Astrocyte of the spinal cord (primary cell): Measurements from ENCODE around the gene CPZ.

ENCODE experiments used
- DNase-seq: peaks from one replicate; pipeline ENCODE4 v3.0.0; 2011; ENCODE audit warnings: low read depth, low spot score
- H3K4me3 ChIP-seq: 2 replicates; pipeline ENCODE4 v1.5.1; 2011; ENCODE audit warnings: low read depth, mild to moderate bottlenecking, low read length, moderate library complexity
- in situ Hi-C: cut with HindIII; loops from 2 replicates; pipeline ENCODE4 v1.10.0; 2017; ENCODE audit warnings: low sequenced_read_pairs
- TF ChIP-seq, protein P1 (sequence below): IDR thresholded peaks from 2 replicates; pipeline ENCODE4 v1.5.1; 2012; ENCODE audit warnings: low read depth, mild to moderate bottlenecking, low read length, inconsistent platforms

Gene CPZ

GRCh38 chr4:8580321-8581093, 12.1 kb upstream of the CPZ start, which contains the start of gene GPR78:
Gene GPR78 (plus strand): TSS chr4:8580392. CDS start chr4:8580983, 591 bp downstream.
- in situ Hi-C loops, result no loop called here

DNA sequence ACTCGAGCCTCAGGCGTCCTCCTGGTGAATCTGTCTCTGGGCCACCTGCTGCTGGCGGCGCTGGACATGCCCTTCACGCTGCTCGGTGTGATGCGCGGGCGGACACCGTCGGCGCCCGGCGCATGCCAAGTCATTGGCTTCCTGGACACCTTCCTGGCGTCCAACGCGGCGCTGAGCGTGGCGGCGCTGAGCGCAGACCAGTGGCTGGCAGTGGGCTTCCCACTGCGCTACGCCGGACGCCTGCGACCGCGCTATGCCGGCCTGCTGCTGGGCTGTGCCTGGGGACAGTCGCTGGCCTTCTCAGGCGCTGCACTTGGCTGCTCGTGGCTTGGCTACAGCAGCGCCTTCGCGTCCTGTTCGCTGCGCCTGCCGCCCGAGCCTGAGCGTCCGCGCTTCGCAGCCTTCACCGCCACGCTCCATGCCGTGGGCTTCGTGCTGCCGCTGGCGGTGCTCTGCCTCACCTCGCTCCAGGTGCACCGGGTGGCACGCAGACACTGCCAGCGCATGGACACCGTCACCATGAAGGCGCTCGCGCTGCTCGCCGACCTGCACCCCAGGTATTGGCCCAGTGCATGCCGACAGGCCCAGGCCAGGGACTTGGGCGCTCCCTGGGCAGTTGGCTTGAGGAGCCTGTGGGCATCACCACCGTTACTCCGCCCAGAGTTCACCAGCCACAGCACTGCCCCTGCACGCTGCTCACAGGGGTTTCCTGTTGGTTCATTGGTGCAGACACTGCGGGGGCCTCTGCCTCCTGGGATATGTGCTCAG, 11.3 kb upstream of the CPZ start:
- in situ Hi-C loops, result no loop called here
- DNase-seq, result no peak
- TF ChIP-seq, protein P1, sequence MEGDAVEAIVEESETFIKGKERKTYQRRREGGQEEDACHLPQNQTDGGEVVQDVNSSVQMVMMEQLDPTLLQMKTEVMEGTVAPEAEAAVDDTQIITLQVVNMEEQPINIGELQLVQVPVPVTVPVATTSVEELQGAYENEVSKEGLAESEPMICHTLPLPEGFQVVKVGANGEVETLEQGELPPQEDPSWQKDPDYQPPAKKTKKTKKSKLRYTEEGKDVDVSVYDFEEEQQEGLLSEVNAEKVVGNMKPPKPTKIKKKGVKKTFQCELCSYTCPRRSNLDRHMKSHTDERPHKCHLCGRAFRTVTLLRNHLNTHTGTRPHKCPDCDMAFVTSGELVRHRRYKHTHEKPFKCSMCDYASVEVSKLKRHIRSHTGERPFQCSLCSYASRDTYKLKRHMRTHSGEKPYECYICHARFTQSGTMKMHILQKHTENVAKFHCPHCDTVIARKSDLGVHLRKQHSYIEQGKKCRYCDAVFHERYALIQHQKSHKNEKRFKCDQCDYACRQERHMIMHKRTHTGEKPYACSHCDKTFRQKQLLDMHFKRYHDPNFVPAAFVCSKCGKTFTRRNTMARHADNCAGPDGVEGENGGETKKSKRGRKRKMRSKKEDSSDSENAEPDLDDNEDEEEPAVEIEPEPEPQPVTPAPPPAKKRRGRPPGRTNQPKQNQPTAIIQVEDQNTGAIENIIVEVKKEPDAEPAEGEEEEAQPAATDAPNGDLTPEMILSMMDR, result no peak
- H3K4me3 ChIP-seq, result no peak overlapping the region

More at GRCh38 chr4:8580321-8581093, 12.1 kb upstream of the CPZ start, which contains the start of gene GPR78:
- H3K4me3 ChIP-seq, result no peak within 1 kb of the TSS
- DNase-seq, result peak; percentile 39
- TF ChIP-seq, protein P1, result no peak

DNA sequence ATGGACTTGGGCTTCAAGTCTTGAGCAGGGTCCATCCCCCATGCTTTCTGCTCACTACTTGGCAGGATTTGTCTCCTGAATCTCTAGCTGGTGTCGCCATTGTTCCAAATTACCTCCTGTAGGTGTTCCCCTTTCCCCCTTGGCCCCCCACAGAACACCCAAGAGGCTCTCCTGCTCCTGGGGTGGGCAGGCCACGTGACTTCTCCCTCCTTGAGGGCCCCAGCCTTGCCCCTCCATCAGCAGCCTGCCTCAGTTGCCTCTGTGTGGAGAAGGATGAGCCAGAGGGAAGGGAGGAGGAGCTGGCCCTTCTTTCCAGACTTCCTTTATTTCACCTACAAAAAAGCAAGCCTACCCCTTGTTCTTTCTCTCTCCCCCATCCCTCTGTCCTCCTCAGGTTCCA, 10.5 kb upstream of the CPZ start:
- no peak overlapping the region for H3K4me3 ChIP-seq
- DNase-seq, result no peak
- in situ Hi-C loops, result no loop called here
- TF ChIP-seq, protein P1, result no peak

DNA sequence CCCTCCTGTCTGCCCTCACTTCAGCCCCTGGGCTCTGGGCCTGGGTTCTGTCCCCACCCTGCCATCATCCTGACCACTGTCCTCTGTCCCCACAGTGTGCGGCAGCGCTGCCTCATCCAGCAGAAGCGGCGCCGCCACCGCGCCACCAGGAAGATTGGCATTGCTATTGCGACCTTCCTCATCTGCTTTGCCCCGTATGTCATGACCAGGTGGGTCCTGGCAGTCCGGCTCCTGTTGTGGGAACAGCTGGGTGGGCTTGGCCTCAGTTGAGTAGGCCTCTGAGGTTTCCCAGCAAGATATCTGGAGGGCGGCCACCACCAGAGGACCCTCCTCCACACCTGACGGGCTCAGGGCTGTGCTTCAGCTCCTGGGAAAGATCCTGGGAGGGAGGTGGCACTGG, 10.1 kb upstream of the CPZ start:
- no peak for DNase-seq
- no peak overlapping the region for H3K4me3 ChIP-seq
- in situ Hi-C loops, result no loop called here
- TF ChIP-seq, protein P1, result no peak

DNA sequence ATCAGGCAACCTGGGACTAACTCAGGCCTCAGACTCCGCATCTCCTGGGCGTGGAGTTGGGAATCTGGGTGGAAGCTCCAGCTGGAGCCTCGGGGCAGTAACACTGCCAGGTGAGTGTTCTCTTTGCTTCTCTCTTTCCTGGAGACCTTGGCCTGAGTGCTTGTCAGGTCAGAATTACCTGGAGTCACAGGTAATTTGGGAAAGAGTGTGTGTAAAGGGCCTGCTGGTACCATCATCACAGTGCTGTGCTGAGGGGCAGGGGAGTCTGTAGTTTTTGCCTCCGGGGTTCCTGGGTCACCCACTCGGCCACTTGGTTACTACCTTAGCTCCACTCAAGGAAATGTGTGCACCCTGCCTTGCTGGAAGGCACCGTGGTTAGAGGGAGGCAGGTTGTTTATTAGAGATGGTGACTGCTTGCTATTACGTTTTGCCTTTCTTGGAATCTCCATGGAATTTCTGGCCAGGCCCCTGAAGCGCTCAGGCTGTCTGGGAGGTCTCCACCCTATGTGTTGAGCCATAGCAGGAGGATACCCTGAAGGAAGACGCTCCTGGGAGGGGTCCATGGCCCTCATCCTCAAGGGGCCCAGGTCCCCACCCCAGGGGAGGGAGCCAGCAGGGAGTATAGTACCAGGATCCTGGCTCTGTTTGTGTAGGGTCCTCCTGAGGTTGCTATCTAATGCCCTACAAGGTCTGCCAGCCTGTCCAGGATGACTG, 9.5 kb upstream of the CPZ start:
- TF ChIP-seq, protein P1, result no peak
- in situ Hi-C loops, result no loop called here
- no peak for DNase-seq
- H3K4me3 ChIP-seq, result no peak overlapping the region

GRCh38 chr4:8583655-8584025, 8.9 kb upstream of the CPZ start:
- no peak for DNase-seq
- H3K4me3 ChIP-seq, result no peak overlapping the region
- TF ChIP-seq, protein P1, result no peak
- in situ Hi-C loops, result no loop called here
